Left forelimb (tissue), 1 donor: ENCODE data around the gene KLF16.
A peak's percentile ranks its signal among the peaks of the same experiment; 100 is the strongest.
"Not testable (repeated sequence)": the region's sequence is repeated elsewhere in the genome, so short reads cannot be mapped to it uniquely, and the experiment has no call there.

Source experiments
- DNase-seq: peaks from one replicate; pipeline ENCODE4 v3.0.0-alpha.2; 2018; ENCODE audit warnings: low spot score

The KLF16 gene

DNA sequence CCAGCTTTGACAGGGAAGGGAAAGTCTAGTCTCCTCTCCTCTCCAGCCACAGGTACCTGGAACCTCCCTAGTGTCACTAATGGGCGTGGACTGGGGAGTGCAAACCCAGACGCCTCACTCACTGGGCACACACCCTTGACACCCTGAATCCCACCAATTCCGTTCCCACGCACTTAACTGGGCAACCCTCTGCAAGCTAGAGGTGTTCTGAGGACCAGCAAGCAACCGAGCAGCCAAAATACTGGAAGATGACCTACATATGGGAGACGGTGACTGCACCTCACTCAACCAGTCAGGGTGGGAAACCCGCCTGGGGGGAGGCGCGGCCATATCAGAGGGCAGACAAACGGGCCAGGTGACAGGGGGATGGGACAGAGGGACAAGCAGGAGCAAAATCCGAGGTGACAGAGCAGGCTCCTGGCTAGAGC, 20.9 kb upstream of the KLF16 start:
- DNase-seq, result no peak

DNA sequence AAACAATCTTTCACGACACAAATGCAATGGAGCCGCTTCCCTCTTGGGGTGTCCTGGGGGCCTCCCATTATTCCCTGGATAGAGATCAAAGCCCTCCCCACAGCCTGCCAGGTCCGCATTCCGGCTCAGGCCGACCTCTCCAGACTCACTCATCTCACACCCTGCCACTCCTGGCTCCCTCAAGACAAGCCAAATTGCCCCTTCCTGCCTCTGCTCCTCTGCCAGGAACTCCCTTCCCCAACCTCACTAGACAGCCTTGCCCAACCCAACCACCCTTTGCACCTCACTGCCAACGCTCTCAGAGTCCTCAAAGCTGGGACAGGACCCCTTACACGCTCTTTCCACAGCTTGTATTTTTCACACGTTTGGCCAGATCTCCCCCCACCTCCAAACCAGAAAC, 20.4 kb upstream of the KLF16 start:
- DNase-seq, result no peak

DNA sequence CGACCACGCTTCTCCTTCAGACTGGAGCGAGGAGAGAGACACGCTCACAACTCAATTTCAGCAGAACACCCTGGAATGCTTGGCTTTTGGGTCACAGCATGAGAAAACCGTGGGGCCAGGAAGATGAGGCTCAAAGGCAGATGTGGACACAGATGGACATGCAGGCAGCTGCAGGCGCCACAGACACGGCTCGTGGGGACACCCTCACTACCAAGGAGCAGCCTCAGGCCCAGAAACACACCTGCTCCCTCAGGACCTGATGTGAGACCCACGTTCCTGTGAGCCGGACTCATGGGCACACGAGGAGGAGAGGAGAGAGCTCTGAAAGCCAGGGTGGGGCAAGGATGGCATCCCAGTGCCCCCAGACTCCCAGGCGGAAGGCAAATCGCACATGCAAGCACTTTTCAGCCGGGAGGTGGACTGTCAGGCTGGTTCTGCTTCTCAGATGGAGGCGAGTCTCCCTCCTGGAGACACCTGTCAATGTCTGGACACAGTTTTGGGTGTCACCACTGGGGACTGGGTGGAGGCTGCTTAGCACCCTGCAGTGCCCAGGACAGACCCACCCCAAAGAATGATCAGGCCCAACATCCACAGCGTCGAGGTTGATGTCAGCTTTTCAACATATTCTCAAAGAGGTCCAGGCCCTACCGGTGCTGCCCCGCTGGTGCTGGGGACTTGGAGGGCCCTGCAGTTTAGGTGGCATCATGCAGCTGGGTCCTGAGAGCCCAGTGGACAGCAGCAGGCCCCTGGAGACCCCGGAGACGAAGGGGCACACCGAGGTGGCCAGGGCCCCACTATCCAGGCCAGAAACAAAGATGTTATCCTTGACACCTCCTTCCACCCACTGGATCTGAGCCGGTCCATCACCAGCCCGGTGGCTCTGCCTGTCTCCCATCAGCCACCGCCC, 19.7 kb upstream of the KLF16 start:
- DNase-seq, result no peak

DNA sequence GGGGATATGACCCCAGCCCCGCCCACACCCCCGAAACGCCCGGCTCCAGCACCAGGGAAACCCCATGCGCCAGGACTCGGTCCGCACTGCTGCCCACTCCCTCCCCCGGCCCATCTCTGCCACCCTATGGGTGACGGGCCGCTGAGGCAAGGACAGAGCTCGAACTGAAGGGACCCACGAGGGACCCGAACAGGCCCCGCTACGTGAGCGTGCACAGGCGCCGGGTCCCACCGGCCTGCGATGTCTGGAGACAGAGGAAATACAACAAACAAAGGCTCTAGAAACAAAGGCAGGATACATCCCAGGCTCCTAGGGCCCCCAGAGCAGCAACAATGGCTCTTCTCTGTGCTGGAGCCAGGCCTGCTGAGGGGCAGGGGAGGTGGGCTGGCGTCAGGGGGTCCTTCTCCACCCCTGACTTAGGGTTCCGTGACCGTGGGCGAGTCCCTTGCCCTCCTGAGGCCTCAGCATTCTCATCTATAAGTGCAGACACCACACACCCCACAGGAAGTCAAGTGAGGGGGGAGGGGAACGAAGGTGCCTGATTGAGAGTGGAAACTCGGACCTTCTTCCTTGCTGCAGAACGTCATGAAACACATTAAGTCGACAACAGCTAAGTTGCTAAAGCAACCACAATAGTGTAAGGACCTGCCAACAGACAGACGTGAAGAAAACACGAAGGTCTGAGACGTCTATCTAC, 18.9 kb upstream of the KLF16 start:
- no peak for DNase-seq

DNA sequence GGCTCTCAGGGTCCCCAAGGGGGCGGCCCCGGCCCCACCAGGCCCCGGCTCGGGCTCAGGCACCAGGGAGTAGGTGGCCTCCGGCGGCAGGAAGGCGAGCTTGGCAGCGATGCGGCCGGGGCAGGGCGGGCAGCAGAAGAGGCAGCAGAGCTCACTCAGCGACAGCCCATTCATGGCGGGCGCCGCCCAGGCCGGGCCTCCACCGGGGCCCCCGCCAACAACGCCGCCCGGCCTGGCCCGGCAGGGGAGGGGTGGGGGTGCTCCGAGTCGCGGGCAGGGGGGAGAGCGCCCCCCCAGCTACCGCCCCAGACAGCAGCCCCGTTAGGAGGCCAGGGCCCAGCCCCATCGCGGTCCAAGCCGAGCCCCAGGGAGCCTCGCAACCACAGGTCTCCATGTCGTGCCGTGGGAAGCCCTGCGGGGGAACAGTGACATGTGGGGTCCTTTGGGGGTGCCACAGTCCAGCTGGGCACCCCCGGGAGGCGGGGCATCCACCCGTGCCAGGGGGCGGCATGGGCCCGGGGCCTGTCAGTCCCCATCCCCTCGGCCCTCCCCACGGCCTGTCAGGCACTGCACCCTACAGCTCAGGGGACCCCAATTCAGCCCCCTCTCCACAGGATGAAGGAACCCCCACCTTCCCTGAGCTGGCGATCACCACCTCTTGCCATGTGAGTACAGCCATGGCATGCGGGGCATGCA, 18.2 kb upstream of the KLF16 start:
- not testable (repeated sequence) for DNase-seq

DNA sequence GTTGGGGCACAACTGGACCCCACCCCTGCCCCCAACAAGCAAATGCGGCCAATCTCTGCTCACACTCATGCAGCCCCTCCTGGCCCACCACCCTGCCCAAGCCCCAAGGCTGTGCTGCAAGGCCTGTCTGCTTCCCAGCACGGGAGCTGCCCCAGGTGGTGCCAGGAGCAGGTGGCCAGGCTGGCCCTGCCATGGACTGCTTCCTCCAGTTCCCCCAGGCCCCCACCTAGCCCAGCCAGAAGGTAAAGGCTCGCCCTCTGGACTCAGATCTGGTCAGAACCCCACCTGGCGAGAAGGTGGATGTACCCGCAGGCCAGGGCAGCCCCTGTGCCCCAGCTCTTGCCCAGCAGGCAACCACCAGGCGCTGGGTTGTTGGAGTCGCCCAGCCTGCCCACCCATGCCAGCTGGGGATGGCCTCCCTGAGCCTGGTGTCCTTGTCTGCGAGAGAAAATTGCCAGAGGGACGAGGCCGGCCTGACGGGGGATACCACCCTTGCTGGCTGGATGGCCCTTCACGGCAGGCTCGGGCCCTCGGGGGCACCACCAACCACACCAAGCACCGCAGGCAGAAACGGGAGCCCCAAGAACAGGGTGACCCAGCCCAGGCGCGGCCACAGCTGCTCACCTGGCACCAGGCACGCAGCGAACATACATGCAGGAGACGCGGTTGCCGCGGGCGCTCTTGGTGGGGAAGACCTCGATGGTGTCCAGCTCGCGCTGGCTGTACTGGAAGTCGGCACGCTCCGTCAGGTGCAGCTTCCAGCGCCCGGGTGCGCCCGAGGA, 17.4 kb upstream of the KLF16 start:
- no peak for DNase-seq

DNA sequence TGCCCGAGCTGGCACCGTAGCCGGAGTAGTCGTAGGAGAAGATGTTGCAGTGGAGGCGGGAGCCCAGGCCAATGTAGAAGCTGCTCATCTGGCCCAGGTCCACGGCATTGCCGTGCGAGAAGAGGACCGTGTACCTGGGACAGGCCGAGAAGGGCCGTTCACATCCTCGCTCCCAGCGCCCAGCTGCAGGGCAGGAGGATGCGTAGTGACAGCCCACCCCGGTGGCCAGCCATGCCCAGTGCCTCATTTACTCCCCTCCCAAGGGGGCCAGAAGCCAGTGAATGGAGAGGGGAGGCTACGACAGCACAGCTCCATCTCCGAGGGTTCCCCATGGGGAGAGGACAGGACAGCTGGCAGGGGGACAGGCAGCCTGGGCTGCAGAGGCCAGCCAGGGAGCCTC, 16.6 kb upstream of the KLF16 start:
- not testable (repeated sequence) for DNase-seq

DNA sequence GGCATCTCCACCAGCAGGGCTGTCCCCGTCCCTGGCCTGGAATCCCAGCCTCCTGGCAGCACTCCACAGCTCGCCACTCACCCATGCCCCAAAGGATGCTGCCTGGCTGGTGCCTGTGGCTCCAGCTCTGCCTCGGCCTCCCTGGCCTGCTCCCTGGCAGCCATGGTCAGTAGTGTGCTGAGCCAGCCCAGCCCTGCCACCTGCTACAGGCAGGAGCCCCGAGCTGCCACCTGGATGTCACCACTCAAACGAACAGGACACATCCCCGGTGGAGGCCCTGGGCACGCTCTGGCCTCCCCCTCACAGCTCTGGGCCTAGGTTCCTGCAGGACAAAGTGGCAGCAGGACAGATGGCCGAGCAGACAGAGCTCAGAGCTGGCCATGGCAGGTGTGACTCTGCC, 15.2 kb upstream of the KLF16 start:
- DNase-seq, result not testable (repeated sequence)

DNA sequence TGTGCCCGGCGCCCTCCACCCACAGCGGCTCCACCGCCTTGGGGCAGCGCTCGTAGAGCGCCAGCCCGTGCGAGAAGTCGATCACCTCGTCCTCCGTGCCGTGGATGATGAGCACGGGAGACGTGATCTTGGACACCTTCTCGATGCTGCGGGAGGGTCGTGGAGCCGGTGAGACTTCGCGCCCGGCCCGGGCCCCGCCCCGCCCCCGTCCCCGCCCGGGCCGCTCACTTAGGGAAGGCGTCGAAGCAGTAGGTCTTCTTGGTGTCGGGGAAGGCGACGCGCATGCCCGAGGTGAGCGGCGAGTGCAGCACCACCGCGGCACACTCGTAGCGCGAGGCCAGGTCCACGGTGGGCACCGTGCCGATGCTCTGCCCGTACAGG, 13.9 kb upstream of the KLF16 start:
- not testable (repeated sequence) for DNase-seq

DNA sequence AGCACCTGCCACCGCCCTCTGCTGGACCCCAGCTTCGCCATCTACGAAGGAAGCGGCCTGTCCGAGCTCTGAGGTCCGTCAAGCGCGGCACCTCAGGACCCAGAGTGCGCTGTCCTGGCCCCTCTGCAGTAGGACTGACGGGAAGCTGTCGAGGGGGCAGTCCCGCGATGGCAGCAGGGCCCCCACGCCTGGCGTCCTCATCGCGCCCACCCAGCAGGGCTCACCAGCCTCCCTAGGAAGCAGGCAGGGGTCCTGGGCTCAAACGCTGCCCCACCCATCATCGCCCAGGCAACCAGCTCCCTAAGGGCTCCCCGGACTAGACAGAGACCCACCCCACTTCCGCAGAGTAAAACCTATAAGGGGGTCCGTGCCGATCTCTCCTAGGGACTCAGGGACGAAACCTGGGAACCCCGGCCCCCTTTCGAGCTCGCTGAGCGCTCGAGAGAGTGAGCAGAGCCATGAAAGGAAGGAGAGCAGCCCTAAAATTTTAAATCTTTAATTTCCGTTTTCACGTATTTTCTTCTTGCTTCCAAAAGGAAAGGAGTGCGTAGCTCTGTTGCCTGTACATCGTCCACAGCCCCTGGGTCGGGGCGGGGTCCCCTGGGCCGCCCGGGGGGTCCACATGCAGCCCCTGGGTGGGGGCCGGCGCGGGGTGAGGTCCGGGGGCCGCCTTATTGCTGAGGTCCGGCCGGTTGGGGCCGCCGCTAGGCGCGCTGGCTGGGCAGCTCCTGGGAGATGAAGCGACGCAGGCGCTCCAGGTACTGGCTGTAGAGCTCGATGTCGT, 13.3 kb upstream of the KLF16 start:
- DNase-seq, result not testable (repeated sequence)

DNA sequence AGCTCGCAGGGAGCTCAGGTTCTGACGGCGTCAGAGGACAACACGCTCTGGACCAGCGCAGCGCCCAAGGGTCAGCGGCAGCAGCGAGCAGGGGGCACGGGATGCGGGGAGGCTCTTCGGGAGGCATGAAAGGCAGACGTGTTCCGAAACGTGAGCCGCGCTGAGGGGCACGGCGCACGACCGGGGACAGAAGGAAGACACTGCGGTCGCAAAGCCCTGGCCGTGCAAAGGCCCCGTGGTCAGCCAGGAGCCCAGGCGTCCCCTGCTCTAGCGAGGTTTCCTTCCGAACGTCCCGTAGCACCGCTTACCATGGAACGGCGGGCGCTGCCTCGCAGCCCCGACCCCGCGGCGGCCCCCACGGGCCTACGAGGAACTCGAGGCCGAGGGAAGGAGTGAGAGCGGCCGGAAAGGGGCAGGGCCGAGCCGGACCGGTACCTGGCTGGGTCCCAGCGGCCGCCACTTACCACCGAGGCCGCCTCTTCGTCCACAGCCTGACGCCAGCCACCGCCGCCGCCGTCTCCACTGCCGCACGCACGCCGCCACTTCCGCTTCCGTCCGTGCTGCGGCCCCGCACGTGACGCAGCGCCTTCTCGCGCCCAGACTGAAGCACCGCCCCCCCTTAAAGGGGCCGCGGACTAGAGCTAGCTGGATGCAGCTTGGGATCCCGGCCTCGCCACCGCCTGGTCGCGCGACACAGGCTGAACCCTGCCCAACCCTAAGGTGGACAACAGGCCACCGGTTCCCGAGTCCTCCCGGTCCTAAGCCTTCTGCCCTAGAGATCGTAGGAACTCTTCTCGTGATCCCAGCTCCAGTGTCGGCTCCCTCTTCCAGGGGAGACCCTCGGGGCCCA, 12.5 kb upstream of the KLF16 start:
- DNase-seq, result peak; percentile 92

DNA sequence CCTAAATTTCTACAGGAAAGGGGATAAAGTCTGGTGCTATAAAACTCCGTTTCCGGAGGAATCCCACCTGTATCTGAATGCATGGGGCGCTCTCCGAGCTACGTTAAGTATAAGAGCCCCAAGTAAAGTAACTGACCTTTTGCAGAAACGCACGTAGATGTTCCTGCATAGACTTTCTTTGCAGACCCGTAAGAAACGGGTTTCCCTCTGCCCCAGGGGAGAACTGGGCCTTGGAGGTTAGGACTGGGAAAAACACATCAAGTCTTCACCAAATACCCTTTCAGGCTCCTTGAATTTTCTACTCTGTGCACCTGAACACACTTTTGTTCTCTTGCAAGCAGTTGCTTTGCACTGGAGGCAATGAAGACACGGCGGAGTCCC, 11.9 kb upstream of the KLF16 start:
- DNase-seq, result not testable (repeated sequence)

DNA sequence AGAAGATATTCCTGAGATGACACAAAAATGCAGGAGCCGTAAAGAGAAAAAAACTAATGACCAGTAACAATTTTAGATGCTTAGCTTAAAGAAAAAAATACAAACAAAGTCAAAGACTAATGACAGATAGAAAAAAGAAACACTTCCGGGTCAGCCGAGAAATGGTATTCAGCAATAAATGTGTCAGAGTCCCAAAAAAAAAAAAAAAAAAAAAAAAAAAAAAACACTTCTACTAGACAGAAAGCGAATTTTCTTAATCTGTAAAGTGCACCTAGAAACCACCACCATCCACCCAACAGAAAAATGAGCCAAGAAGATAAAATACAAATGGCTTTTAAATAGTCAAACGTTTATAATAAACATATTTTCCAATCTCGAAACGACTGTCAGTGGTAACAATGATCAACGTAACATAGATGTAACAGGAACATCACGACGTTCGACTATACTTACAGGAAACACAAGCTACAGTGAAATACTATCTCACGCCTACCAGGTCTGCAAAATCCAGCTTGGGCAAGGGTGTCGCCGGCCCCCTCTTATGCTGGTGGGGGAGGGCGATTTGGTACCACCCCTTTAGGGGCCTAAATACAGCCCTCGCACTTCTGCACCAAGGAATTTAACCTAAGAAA, 11.3 kb upstream of the KLF16 start:
- DNase-seq, result no peak

DNA sequence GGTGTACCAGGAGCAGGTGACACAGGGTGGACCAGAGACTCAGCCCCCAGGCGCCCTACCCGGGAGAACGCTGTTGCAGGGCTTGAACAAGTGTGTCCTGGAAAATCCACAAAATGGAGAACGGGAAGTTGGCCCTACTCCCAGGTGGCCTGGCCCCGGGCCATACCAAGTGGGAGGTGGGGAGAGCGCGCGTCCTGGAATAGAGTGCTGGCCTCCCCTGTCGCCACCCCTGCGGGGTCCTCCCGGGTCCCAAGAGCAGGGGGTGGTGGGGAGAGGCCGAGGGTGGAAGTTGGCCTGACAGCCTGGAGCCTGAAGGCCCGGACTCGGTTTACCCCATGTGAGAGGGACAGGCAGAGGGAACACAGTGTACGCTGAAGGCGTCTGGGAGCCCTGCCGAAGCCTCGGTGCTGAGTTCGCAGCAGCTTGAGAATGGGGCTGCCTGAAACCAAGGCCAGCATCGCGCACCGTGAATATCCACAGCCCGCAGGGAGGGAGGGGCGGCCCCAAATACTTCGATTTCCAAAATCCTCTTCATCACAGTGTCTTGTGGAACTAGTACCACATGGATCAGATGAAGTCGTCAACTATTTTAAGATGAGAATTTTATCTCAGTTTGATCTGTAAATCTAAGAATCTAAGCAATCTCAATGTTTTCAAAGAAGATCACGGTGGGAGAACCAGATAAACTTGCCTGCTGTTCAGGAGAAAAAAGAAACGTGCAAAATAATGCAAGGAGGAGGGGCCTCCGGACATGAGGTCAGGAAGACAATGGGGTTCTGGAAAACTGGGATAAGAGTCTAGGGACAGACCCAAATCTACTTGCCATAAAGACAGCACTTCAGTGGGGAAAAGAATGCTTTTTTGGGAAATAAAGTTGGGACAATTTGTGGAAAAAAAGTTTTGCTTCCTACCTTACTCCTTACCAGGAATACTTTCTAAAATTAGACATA, 10.4 kb upstream of the KLF16 start:
- no peak for DNase-seq

DNA sequence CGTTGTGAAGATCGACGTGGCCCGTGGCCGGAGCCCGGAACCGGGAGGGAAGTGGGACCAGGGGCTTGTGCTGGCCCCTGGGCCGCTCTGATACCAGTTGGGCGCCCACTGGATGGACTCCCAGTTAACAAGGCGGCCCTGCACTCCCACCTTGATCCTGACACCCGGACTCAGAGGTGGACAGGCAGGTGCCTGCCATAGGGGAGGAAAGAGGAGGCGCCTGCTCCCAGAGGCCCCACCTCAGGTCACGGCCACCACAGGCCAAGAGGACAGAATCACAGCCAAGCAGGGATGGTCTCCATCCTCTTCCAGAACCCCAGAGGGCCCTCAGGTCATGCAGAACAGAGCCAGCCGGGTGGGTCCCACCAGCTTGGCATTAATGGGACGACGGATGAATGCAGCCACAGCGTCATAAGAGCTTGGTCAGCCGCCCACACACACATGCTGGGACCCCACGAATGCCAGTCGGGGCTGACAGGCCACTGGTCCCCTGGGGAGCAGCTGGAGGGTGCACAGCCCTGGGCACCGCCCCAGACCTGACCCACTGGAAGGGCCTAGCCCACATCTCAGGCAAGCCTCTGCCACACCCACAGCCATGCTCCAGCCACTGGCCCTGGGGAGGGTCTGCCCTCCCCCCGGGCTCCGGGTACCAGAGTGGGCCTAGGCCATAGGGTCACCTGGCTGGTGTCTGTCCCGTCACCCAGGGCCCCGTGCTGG, 9.6 kb upstream of the KLF16 start:
- no peak for DNase-seq

DNA sequence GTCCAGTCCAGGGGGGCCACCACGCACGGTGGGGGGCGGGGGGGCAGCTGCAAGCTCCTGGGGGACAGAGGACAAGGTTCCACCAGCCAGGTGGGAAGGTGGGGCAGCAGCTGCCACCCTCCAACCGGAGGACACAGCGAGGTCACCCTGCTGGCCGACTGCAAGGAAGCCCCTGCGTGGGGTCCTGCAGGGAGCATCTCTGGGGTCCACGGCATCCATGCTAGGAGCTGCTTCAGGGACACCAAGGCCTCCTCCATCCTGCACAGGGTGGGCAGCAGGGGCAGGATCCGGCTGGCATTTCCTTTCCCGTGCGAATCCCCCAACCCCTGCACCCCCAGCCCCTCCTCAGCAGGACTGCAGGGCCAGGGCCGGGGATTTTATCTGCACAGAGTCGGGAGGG, 8.3 kb upstream of the KLF16 start:
- DNase-seq, result no peak

DNA sequence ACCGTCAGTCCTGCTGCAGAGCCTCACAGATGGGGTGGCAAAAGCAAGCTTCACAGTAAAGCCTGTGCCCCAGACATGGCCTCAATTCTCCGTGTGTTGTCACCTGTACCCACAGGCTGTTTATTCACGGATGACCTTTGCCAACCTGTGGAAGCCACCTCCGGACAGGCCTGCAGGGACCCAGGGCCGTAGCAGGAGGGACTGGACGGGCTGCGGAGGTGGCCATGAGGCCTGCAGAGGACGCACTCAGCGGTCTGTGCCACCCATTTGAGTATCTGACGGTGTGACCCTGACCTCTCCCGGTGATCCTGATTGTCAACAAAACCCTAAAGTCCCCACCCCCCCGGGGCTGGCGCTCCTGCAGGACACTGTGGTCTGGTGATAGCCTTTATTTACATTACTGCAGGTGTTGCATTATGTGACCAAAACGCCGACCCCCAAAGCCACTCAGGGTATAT, 7.8 kb upstream of the KLF16 start:
- DNase-seq, result no peak

DNA sequence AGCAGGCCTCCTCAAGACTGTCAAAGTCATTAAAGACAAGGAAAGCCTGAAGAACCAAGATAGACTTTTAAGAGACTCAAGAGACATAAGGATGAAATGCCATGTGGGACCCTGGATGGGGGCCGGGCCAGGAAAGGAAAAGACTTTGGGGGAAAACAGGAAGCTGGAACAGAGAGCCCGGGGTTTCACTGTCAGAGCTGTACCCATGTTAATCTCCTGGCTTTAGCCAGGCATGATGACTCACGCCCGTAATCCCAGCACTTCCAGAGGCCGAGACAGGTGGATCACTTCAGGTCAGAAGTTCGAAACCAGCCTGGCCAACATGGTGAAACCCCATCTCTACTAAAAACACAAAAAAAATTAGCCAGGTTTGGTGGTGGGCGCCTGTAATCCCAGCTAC, 5.6 kb upstream of the KLF16 start:
- no peak for DNase-seq
